Loucy (cell line): ENCODE results near the gene APOO.

ENCODE experiments used
- H2AFZ ChIP-seq: fragments of 200-600 bp; sonication (generic); 2 replicates; pipeline ENCODE4 v1.6.0; 2016; ENCODE audit warnings: antibody characterized with exemption, mild to moderate bottlenecking, low read length, moderate library complexity
- H3F3A ChIP-seq: fragments of 200-600 bp; 2 replicates; pipeline ENCODE4 v1.6.0; 2016; ENCODE audit warnings: antibody characterized with exemption, low read depth, mild to moderate bottlenecking
- H3K27me3 ChIP-seq: fragments of 200-600 bp; sonication (generic); 2 replicates; pipeline ENCODE4 v1.6.1; 2014; ENCODE audit warnings: low read length, mild to moderate bottlenecking; ENCODE audit not compliant: insufficient read depth, poor library complexity, severe bottlenecking
- H3K36me3 ChIP-seq: fragments of 200-600 bp; sonication (generic); 2 replicates; pipeline ENCODE4 v1.6.1; 2016; ENCODE audit warnings: low read length; ENCODE audit not compliant: insufficient read depth
- H3K4me1 ChIP-seq: fragments of 200-600 bp; sonication (generic); 2 replicates; pipeline ENCODE4 v1.5.1; 2014; ENCODE audit warnings: low read length, mild to moderate bottlenecking; ENCODE audit not compliant: insufficient read depth, poor library complexity, severe bottlenecking
- H3K4me2 ChIP-seq: fragments of 200-600 bp; sonication (generic); 2 replicates; pipeline ENCODE4 v1.6.0; 2014; ENCODE audit warnings: antibody characterized with exemption, low read length, low read depth, mild to moderate bottlenecking; ENCODE audit not compliant: poor library complexity, severe bottlenecking
- H3K4me3 ChIP-seq: fragments of 200-600 bp; sonication (generic); 2 replicates; pipeline ENCODE4 v1.5.1; 2014; ENCODE audit warnings: low read length, mild to moderate bottlenecking, mixed read lengths; ENCODE audit not compliant: poor library complexity, severe bottlenecking
- H3K79me2 ChIP-seq: fragments of 200-600 bp; sonication (generic); 2 replicates; pipeline ENCODE4 v1.6.1; 2014; ENCODE audit warnings: low read length; ENCODE audit not compliant: insufficient read depth
- H3K9ac ChIP-seq: fragments of 200-600 bp; sonication (generic); 2 replicates; pipeline ENCODE4 v1.6.0; 2014; ENCODE audit warnings: mild to moderate bottlenecking, low read depth, low read length, moderate library complexity; ENCODE audit not compliant: poor library complexity, severe bottlenecking
- H3K9me2 ChIP-seq: fragments of 200-600 bp; sonication (generic); replicated peaks from 2 replicates; pipeline ENCODE4 v1.6.1; 2016; ENCODE audit warnings: low read depth, low read length, mixed read lengths
- H3K9me3 ChIP-seq: fragments of 200-600 bp; sonication (generic); 2 replicates; pipeline ENCODE4 v1.6.1; 2014; ENCODE audit warnings: mild to moderate bottlenecking, antibody characterized with exemption, low read length, low read depth; ENCODE audit not compliant: insufficient read depth
- H4K20me1 ChIP-seq: fragments of 200-600 bp; sonication (generic); 2 replicates; pipeline ENCODE4 v1.6.0; 2014; ENCODE audit warnings: antibody characterized with exemption, low read length, mild to moderate bottlenecking; ENCODE audit not compliant: insufficient read depth, poor library complexity, severe bottlenecking
- EZH2phosphoT487 ChIP-seq: fragments of 200-600 bp; IDR thresholded peaks from 2 replicates; pipeline ENCODE4 v1.6.1; 2018; ENCODE audit warnings: antibody characterized with exemption, mild to moderate bottlenecking, moderate library complexity, borderline replicate concordance
- TF ChIP-seq, protein P1 (sequence below): fragments of 200-600 bp; sonication (generic); conservative IDR thresholded peaks from 2 replicates; pipeline ENCODE4 v1.5.1; 2014; ENCODE audit warnings: mild to moderate bottlenecking, antibody characterized with exemption, low read length

Gene APOO

DNA sequence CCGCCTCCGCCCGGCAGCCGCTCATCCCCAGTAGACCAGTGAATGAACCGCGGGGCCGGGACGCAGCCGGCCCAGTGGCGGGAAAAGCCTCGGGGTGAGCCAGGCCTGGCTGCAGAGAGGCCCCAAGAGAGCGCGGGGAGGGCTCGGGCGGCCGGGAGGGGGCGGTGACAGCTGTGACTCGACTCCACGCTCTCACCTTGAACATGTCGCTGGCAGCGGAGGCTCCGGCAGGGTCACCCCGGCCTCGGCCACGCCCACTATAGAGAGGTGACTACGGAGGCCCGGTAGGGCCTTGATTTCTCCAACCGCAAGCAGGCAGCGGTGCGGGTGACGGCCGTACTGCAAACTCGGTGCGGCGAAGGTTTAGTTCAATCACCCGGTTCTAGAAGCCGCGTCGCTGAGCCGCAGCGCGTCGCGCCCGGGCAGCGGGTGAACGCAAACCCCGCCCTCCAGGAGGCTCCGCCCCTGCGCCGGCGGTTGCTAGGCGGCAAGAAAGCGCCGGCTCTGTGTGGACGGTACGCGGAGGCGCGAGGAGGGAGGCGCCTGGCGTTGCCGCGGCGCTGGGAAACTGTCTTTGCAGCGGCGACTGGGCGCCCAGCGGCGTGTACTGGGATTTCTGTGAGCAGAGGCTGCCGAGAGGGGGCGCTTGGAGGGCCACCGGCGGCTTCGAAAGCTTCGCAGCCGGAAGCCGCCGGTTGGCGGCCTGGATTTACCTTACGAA, at the start of gene APOO, which contains the start of gene CXorf58:
APOO (minus strand) TSS at position 441 of the 721 bp plus-strand sequence; CDS start at position 205, 236 bp downstream.
CXorf58 (plus strand) TSS at position 509 of the 721 bp plus-strand sequence. CDS start 2,297 bp downstream, outside the sequence.
- Histone ChIP-seq H3K4me3 (peak within 1 kb of the TSS; percentile 91), H3K4me2 (peak within 1 kb of the TSS; percentile 75), H3K36me3 (no peaks in the 10 kb centered on the region), H2AFZ (peak within 1 kb of the TSS; percentile 90), H4K20me1 (no peaks in the 10 kb centered on the region), H3K9me3 (no peaks in the 10 kb centered on the region), H3K4me1 (peaks cover 11% of the 10 kb centered on the region), H3K79me2 (peaks cover 5% of the 10 kb centered on the region), H3K9me2 (no peaks in the 10 kb centered on the region), H3K27me3 (no peaks in the 10 kb centered on the region), H3F3A (no peaks in the 10 kb centered on the region), H3K9ac (peak within 1 kb of the TSS; percentile 85)
- no peak for TF ChIP-seq EZH2phosphoT487
- TF ChIP-seq, protein P1, sequence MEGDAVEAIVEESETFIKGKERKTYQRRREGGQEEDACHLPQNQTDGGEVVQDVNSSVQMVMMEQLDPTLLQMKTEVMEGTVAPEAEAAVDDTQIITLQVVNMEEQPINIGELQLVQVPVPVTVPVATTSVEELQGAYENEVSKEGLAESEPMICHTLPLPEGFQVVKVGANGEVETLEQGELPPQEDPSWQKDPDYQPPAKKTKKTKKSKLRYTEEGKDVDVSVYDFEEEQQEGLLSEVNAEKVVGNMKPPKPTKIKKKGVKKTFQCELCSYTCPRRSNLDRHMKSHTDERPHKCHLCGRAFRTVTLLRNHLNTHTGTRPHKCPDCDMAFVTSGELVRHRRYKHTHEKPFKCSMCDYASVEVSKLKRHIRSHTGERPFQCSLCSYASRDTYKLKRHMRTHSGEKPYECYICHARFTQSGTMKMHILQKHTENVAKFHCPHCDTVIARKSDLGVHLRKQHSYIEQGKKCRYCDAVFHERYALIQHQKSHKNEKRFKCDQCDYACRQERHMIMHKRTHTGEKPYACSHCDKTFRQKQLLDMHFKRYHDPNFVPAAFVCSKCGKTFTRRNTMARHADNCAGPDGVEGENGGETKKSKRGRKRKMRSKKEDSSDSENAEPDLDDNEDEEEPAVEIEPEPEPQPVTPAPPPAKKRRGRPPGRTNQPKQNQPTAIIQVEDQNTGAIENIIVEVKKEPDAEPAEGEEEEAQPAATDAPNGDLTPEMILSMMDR, result peak; percentile 57

DNA sequence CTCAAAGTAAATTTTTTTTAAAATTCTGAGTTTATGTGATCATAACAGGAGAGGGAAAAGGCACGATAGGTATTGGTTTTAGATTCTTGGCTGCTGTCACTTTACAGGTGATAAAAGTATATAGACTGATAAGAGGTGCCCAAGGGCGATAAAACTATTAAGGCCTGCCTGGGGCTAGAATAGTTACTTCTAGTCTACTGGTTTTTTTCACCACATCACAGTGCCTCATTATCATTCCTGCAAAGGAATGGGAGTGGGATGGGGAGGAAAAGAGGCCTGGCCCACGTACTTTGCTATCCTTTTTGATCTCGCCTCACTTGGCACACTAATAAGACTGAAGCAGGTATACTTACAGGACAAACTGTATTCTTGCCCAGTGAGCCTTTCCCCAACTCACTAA, 46.7 kb upstream of the APOO start:
- Histone ChIP-seq H3K27me3 (no peaks in the 10 kb centered on the region), H3K4me2 (no peak overlapping the region), H3K36me3 (no peaks in the 10 kb centered on the region), H3K9me2 (no peaks in the 10 kb centered on the region), H4K20me1 (no peaks in the 10 kb centered on the region), H3K4me1 (peaks cover 14% of the 10 kb centered on the region), H3K9me3 (no peaks in the 10 kb centered on the region), H2AFZ (no peak overlapping the region), H3K9ac (no peak overlapping the region), H3K79me2 (no peaks in the 10 kb centered on the region), H3K4me3 (no peak overlapping the region), H3F3A (no peaks in the 10 kb centered on the region)
- TF ChIP-seq EZH2phosphoT487, result no peak
- TF ChIP-seq, protein P1, result no peak

DNA sequence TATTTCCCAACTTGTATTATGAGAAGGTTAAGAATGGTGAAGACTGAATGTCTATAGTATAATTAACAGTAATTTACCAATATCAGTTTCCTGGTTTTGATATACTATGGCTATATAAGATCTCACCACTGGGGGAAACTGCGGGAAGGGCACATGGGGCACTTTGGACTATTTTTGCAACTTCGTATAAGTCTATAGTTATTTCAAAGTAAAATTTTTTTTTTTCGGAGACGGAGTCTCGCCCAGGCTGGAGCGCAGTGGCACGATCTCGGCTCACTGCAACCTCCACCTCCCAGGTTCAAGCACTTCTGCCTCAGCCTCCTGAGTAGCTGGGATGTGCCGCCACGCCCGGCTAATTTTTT, 46.2 kb upstream of the APOO start:
- Histone ChIP-seq H3K4me1 (peaks cover 14% of the 10 kb centered on the region), H3K4me2 (peak overlapping the region; percentile 68), H3K27me3 (no peaks in the 10 kb centered on the region), H3K9ac (peak overlapping the region; percentile 66), H3F3A (no peaks in the 10 kb centered on the region), H3K9me3 (no peaks in the 10 kb centered on the region), H3K36me3 (no peaks in the 10 kb centered on the region), H3K4me3 (peak overlapping the region; percentile 69), H3K79me2 (no peaks in the 10 kb centered on the region), H3K9me2 (no peaks in the 10 kb centered on the region), H2AFZ (peak overlapping the region; percentile 98), H4K20me1 (no peaks in the 10 kb centered on the region)
- no peak for TF ChIP-seq EZH2phosphoT487
- TF ChIP-seq, protein P1, result peak; percentile 23; the same call in 1 of the 2 replicates
